Measurements from ENCODE around the gene GDF11. TPM values are rescaled to one million over a fixed set of nuclear protein-coding genes. Genes with fewer than 3 reads are reported as not detected.

The GDF11 gene
- total RNA-seq, 1 experiment from 2014 or later = 5.3 TPM

DNA sequence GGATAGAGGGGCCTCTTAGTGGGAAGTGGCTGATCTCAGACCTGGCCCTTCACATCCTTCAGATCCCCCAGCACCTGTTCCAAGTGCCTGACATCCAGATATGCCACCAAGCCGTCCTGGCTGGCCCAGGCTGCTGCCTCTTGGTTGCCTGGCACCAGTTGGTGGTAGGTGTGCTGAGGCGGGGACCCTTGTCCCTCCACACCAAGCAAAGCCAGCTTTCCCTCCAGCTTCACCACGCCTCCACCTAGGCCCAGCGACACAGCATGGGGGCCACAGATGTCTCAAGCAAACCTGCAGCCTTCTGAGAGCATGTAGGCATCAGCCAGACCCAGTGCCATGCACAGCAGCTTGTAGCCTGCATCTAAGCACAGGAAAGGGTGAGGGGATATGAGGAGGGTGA is 10.6 kb upstream of the GDF11 start:
- intact Hi-C loops (cut with micrococcal nuclease) = loop anchor here (10.0 kb wide), 1 partner anchor 383 kb away; the partner anchor contains the start of genes RPL41 and ZC3H10
- POLR2A ChIA-PET = no interaction called here
- H3K4me2 ChIP-seq (ENCODE audit: low read length) = no peak overlapping the region
- no peak overlapping the region for H3K9ac ChIP-seq (ENCODE audit: low read length)
- H3K79me2 ChIP-seq (ENCODE audit: insufficient read depth, low read length) = peaks cover 13% of the 10 kb centered on the region
- ATAC-seq (no peak), DNase-seq (ENCODE audit: low read depth, low spot score) (no peak)
- RAD21 ChIA-PET (ENCODE audit: low non-redundant PET in 1 of 2, low total read pairs in 2 of 2, uncharacterized antibody in 2 of 2, unreplicated experiment in 2 of 2) = no interaction called here
- H3K36me3 ChIP-seq (ENCODE audit: control insufficient read depth in 1 of 2, insufficient read depth in 2 of 2, low read length in 2 of 2) = no peaks in the 10 kb centered on the region; a peak in 1 of 4 replicates
- no peaks in the 10 kb centered on the region for H3K27me3 ChIP-seq (ENCODE audit: insufficient read depth, low read length)
- H4K20me1 ChIP-seq (ENCODE audit: insufficient read depth) = no peaks in the 10 kb centered on the region
- no peaks in the 10 kb centered on the region for H3K9me2 ChIP-seq (ENCODE audit: insufficient read depth)
- H3K4me1 ChIP-seq (ENCODE audit: control insufficient read depth in 1 of 2, insufficient read depth in 2 of 2, low read length in 2 of 2) = peaks cover 14 to 46% of the 10 kb centered on the region in 2 experiments
- no peak overlapping the region for H3K4me3 ChIP-seq (replicated peaks in 1 of 2; ENCODE audit: low read depth in 1 of 2, low read length in 2 of 2)
- no peak overlapping the region for H3K27ac ChIP-seq (ENCODE audit: low read depth, low read length)
- H3K9me3 ChIP-seq (ENCODE audit: control insufficient read depth in 1 of 2, insufficient read depth in 1 of 2, low read depth in 1 of 2, low read length in 2 of 2) = no peaks in the 10 kb centered on the region
- no peak overlapping the region for H2AFZ ChIP-seq (ENCODE audit: low read depth, low read length, poor library complexity, severe bottlenecking)
- TF ChIP-seq FOSL1 (IDR thresholded peaks at IDR 0.05; ENCODE audit: low read depth) (no peak), EZH2 (IDR thresholded peaks at IDR 0.05) (no peak), SIN3A (IDR thresholded peaks at IDR 0.05; ENCODE audit: low read depth) (no peak), SRF (IDR thresholded peaks at IDR 0.05; ENCODE audit: low read depth) (no peak), ELF1 (IDR thresholded peaks at IDR 0.05; ENCODE audit: borderline replicate concordance, low read depth) (no peak), RAD21 (IDR thresholded peaks at IDR 0.05; ENCODE audit: low read depth) (no peak), JUND (IDR thresholded peaks at IDR 0.05) (no peak), CBX3 (IDR thresholded peaks at IDR 0.05; ENCODE audit: low read depth) (no peak), TCF7L2 (IDR thresholded peaks at IDR 0.05; ENCODE audit: borderline replicate concordance, extremely low read depth, insufficient read depth, insufficient read length) (no peak), CEBPB (IDR thresholded peaks at IDR 0.05; ENCODE audit: low read depth) (no peak), YY1 (IDR thresholded peaks at IDR 0.05; ENCODE audit: extremely low read depth, insufficient replicate concordance, low read depth, low read length) (no peak), POLR2A (IDR thresholded peaks at IDR 0.05; ENCODE audit: borderline replicate concordance, extremely low read depth, insufficient read depth, insufficient read length) (no peak), SP1 (IDR thresholded peaks at IDR 0.05; ENCODE audit: low read depth) (no peak), ZFX (IDR thresholded peaks at IDR 0.05) (no peak)
- TF ChIP-seq, protein P1, sequence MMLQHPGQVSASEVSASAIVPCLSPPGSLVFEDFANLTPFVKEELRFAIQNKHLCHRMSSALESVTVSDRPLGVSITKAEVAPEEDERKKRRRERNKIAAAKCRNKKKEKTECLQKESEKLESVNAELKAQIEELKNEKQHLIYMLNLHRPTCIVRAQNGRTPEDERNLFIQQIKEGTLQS (IDR thresholded peaks at IDR 0.05) = no peak
- TF ChIP-seq, protein P2, sequence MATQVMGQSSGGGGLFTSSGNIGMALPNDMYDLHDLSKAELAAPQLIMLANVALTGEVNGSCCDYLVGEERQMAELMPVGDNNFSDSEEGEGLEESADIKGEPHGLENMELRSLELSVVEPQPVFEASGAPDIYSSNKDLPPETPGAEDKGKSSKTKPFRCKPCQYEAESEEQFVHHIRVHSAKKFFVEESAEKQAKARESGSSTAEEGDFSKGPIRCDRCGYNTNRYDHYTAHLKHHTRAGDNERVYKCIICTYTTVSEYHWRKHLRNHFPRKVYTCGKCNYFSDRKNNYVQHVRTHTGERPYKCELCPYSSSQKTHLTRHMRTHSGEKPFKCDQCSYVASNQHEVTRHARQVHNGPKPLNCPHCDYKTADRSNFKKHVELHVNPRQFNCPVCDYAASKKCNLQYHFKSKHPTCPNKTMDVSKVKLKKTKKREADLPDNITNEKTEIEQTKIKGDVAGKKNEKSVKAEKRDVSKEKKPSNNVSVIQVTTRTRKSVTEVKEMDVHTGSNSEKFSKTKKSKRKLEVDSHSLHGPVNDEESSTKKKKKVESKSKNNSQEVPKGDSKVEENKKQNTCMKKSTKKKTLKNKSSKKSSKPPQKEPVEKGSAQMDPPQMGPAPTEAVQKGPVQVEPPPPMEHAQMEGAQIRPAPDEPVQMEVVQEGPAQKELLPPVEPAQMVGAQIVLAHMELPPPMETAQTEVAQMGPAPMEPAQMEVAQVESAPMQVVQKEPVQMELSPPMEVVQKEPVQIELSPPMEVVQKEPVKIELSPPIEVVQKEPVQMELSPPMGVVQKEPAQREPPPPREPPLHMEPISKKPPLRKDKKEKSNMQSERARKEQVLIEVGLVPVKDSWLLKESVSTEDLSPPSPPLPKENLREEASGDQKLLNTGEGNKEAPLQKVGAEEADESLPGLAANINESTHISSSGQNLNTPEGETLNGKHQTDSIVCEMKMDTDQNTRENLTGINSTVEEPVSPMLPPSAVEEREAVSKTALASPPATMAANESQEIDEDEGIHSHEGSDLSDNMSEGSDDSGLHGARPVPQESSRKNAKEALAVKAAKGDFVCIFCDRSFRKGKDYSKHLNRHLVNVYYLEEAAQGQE (IDR thresholded peaks at IDR 0.05; ENCODE audit: low read depth) = no peak
- TF ChIP-seq, protein P3, sequence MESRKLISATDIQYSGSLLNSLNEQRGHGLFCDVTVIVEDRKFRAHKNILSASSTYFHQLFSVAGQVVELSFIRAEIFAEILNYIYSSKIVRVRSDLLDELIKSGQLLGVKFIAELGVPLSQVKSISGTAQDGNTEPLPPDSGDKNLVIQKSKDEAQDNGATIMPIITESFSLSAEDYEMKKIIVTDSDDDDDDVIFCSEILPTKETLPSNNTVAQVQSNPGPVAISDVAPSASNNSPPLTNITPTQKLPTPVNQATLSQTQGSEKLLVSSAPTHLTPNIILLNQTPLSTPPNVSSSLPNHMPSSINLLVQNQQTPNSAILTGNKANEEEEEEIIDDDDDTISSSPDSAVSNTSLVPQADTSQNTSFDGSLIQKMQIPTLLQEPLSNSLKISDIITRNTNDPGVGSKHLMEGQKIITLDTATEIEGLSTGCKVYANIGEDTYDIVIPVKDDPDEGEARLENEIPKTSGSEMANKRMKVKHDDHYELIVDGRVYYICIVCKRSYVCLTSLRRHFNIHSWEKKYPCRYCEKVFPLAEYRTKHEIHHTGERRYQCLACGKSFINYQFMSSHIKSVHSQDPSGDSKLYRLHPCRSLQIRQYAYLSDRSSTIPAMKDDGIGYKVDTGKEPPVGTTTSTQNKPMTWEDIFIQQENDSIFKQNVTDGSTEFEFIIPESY (IDR thresholded peaks at IDR 0.05; ENCODE audit: extremely low read depth, insufficient replicate concordance, low read length) = no peak
- TF ChIP-seq, protein P4, sequence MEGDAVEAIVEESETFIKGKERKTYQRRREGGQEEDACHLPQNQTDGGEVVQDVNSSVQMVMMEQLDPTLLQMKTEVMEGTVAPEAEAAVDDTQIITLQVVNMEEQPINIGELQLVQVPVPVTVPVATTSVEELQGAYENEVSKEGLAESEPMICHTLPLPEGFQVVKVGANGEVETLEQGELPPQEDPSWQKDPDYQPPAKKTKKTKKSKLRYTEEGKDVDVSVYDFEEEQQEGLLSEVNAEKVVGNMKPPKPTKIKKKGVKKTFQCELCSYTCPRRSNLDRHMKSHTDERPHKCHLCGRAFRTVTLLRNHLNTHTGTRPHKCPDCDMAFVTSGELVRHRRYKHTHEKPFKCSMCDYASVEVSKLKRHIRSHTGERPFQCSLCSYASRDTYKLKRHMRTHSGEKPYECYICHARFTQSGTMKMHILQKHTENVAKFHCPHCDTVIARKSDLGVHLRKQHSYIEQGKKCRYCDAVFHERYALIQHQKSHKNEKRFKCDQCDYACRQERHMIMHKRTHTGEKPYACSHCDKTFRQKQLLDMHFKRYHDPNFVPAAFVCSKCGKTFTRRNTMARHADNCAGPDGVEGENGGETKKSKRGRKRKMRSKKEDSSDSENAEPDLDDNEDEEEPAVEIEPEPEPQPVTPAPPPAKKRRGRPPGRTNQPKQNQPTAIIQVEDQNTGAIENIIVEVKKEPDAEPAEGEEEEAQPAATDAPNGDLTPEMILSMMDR (IDR thresholded peaks at IDR 0.05 in 2 of 3, conservative IDR thresholded peaks at IDR 0.05 in 1 of 3; ENCODE audit: borderline replicate concordance in 1 of 3, insufficient read depth in 1 of 3, low read depth in 2 of 3, low read length in 2 of 3) = no peak
- TF ChIP-seq, protein P5, sequence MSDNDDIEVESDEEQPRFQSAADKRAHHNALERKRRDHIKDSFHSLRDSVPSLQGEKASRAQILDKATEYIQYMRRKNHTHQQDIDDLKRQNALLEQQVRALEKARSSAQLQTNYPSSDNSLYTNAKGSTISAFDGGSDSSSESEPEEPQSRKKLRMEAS (IDR thresholded peaks at IDR 0.05) = no peak
- CTCF ChIA-PET = no interaction called here
- no TSS peak for BruUV-seq (replicated peaks)
